Measurements from ENCODE around the gene GPR33. TPM values are rescaled to one million over a fixed set of nuclear protein-coding genes. Genes with fewer than 3 reads are reported as not detected.

GPR33 gene, protein sequence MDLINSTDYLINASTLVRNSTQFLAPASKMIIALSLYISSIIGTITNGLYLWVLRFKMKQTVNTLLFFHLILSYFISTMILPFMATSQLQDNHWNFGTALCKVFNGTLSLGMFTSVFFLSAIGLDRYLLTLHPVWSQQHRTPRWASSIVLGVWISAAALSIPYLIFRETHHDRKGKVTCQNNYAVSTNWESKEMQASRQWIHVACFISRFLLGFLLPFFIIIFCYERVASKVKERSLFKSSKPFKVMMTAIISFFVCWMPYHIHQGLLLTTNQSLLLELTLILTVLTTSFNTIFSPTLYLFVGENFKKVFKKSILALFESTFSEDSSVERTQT
- polyA plus RNA-seq (2013, experiment 1 of 2) = not detected
- not detected for polyA plus RNA-seq (2013, experiment 2 of 2)

DNA sequence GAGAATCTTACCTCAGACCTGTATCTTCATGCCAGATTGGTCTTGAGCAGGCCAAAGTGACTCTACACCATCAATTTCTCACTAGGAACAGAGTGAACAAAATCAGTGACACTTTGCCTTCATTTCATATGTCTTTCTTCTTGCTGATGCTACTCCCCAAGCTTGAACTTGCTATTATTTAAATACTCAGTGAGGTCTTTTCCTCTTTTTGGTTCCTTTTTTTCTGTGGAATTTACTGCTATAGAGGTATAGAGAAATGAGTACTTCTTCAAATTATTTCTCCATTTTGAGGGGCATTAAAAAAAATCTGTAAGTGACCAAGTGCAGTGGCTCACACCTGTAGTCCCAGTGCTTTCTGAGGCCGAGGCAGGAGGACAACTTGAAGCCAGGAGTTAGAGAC lies at the start of gene GPR33:
TSS of gene GPR33 (minus strand) at position 154 of the 400 bp plus-strand sequence. CDS start 4,074 bp downstream, outside the sequence.
- Histone ChIP-seq H3K4me3 (ENCODE audit: extremely low read depth, insufficient read depth, low read length, poor library complexity, severe bottlenecking) (no peak within 1 kb of the TSS), H3K9me3 (ENCODE audit: control insufficient read depth, low read length) (no peaks in the 10 kb centered on the region), H3K36me3 (ENCODE audit: control insufficient read depth, insufficient read depth, low read length) (no peaks in the 10 kb centered on the region), H3K27ac (ENCODE audit: low read depth, low read length, severe bottlenecking) (no peak within 1 kb of the TSS), H3K4me1 (ENCODE audit: control insufficient read depth, insufficient read depth, low read length, poor library complexity, severe bottlenecking) (no peaks in the 10 kb centered on the region)
- 71 to 91% methylated on average over 1 of the region's 1 CpG for WGBS, 2 experiments (ENCODE audit: insufficient coverage in 2 of 2)

DNA sequence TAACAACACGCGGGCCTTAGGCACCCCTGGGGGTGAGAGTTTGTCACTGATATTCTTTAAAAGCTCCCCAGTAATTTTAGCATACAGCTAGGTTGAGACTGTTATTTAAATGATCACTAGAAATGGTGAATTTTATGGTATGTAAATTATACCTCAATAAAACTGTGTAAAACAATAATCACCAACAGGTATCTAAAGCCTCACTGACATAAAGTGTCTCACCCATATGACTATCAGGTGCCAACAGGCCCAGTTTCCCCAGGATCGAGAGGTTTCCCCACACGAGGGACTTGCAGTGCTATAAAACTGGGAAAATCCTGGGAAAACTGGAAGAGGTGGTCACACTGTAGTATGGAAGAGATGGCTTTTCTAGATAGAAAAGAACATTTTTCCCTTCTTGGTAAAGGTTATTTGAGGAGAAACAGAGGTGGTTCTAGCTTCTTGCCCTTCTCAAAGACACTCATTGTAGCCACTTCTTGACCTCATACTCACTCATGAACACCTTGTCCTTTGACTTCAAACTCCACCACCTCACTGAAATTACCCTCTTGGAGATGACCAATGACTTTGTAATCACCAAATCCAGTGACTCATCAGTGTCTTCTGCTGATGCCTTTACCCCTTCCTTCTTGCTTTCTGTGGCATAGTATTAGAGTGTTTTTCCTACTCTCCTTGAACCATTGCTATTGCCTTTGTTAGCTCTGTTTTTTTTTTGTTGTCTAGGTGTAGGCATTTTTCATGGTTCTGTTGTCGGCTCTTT lies 48.5 kb upstream of the GPR33 start:
- whole genome bisulfite sequencing, 2 experiments (ENCODE audit: insufficient coverage in 2 of 2) = 60% methylated on average over 1 of the region's 5 CpGs; no CpG with 5 or more reads in 1 of the 2 experiments

DNA sequence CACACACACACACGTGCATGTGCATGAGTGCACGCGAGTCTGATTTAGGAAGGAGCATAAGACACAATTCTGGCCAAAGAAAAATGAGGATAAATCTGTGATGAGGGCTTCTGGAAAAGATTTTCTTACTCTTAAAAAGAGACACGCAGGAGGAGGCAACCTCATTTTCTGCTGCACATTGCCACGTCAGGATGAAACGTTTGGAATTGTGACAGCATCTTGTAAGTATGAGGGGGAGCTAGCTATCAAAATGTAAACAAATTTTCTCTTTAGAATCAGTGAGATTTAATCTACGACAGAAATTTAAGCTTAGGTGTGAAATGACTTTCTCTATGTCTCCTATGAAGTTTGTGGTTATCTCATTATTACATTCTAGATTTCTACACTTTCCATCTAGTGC lies 42.3 kb upstream of the GPR33 start:
- no peak overlapping the region for H3K27ac ChIP-seq (ENCODE audit: low read depth, low read length, severe bottlenecking)
- H3K36me3 ChIP-seq (ENCODE audit: control insufficient read depth, insufficient read depth, low read length) = no peaks in the 10 kb centered on the region
- no peaks in the 10 kb centered on the region for H3K9me3 ChIP-seq (ENCODE audit: control insufficient read depth, low read length)
- no peaks in the 10 kb centered on the region for H3K4me1 ChIP-seq (ENCODE audit: control insufficient read depth, insufficient read depth, low read length, poor library complexity, severe bottlenecking)
- no peak overlapping the region for H3K4me3 ChIP-seq (ENCODE audit: extremely low read depth, insufficient read depth, low read length, poor library complexity, severe bottlenecking)
- WGBS, 2 experiments (ENCODE audit: insufficient coverage in 2 of 2) = no CpG with 5 or more reads among the region's 7 CpGs

More for the DNA sequence above, 48.5 kb upstream of the GPR33 start:
- no peaks in the 10 kb centered on the region for H3K4me1 ChIP-seq (ENCODE audit: control insufficient read depth, insufficient read depth, low read length, poor library complexity, severe bottlenecking)
- no peaks in the 10 kb centered on the region for H3K36me3 ChIP-seq (ENCODE audit: control insufficient read depth, insufficient read depth, low read length)
- H3K9me3 ChIP-seq (ENCODE audit: control insufficient read depth, low read length) = no peaks in the 10 kb centered on the region
- no peak overlapping the region for H3K4me3 ChIP-seq (ENCODE audit: extremely low read depth, insufficient read depth, low read length, poor library complexity, severe bottlenecking)
- no peak overlapping the region for H3K27ac ChIP-seq (ENCODE audit: low read depth, low read length, severe bottlenecking)

DNA sequence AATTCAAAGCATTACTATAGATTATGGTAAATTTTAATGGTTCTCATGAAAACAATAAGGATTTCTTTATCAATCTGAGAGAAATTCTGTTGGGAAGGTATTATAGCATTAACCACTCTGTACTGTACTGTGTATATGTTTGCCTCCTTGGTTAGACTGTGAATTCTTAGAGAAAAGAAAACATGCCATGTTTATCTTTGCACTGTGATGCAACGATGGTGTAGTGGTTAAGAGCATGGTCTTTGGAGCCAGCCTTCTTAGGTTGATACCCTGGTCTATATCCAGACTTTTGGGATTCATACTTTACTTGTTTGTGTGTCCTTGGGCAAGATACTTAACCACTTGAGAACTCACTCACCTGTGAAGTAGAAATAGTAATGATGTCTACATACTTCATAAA lies 41.2 kb upstream of the GPR33 start:
- Histone ChIP-seq H3K4me3 (ENCODE audit: extremely low read depth, insufficient read depth, low read length, poor library complexity, severe bottlenecking) (no peak overlapping the region), H3K27ac (ENCODE audit: low read depth, low read length, severe bottlenecking) (no peak overlapping the region), H3K36me3 (ENCODE audit: control insufficient read depth, insufficient read depth, low read length) (no peaks in the 10 kb centered on the region), H3K9me3 (ENCODE audit: control insufficient read depth, low read length) (no peaks in the 10 kb centered on the region), H3K4me1 (ENCODE audit: control insufficient read depth, insufficient read depth, low read length, poor library complexity, severe bottlenecking) (no peaks in the 10 kb centered on the region)
- WGBS, 2 experiments (ENCODE audit: insufficient coverage in 2 of 2) = no CpG with 5 or more reads among the region's 1 CpG

DNA sequence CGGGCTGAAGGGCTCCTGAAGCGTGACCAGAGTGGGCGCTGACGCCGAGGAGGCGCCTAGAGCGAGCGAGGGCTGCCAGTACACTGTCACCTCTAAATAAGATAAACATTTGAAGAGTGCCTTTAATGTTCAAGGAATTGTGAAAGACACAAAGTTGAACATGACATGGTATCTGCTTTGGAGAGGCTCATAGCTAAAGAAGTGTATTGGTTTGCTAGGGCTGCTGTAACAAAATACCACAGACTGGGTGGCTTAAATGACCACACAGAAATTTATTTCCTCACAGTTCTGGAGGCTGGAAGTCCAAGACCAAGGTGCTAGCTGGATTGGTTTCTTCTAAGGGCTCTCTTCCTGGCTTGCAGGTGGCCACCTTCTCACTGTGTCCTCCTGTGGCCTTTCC lies 39.7 kb upstream of the GPR33 start:
- Histone ChIP-seq H3K27ac (ENCODE audit: low read depth, low read length, severe bottlenecking) (no peak overlapping the region), H3K36me3 (ENCODE audit: control insufficient read depth, insufficient read depth, low read length) (no peaks in the 10 kb centered on the region), H3K4me3 (ENCODE audit: extremely low read depth, insufficient read depth, low read length, poor library complexity, severe bottlenecking) (no peak overlapping the region), H3K9me3 (ENCODE audit: control insufficient read depth, low read length) (no peaks in the 10 kb centered on the region), H3K4me1 (ENCODE audit: control insufficient read depth, insufficient read depth, low read length, poor library complexity, severe bottlenecking) (no peaks in the 10 kb centered on the region)
- 60 to 86% methylated on average over 1 of the region's 8 CpGs for WGBS, 2 experiments (ENCODE audit: insufficient coverage in 2 of 2)

DNA sequence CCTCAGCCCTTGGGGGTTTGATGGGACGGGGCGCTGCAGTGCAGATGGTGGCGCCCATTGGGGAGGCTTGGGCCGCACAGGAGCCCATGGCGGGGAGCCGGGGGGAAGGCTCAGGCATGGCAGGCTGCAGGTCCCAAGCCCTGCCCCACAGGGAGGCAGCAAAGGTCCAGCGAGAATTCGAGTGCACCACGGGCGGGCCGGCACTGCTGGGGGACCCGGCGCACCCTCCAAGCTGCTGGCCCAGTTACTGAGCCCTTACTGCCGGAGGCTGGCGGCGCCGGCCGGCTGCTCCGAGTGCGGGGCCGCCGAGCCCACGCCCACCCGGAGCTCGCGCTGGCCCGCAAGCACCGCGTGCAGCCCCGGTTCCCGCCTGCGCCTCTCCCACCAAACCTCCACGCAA lies 39.2 kb upstream of the GPR33 start:
- Histone ChIP-seq H3K9me3 (ENCODE audit: control insufficient read depth, low read length) (no peaks in the 10 kb centered on the region), H3K36me3 (ENCODE audit: control insufficient read depth, insufficient read depth, low read length) (no peaks in the 10 kb centered on the region), H3K4me3 (ENCODE audit: extremely low read depth, insufficient read depth, low read length, poor library complexity, severe bottlenecking) (no peak overlapping the region), H3K4me1 (ENCODE audit: control insufficient read depth, insufficient read depth, low read length, poor library complexity, severe bottlenecking) (no peaks in the 10 kb centered on the region), H3K27ac (ENCODE audit: low read depth, low read length, severe bottlenecking) (no peak overlapping the region)
- WGBS, 2 experiments (ENCODE audit: insufficient coverage in 2 of 2) = 93% methylated on average over 10 to 33 of the region's 33 CpGs

DNA sequence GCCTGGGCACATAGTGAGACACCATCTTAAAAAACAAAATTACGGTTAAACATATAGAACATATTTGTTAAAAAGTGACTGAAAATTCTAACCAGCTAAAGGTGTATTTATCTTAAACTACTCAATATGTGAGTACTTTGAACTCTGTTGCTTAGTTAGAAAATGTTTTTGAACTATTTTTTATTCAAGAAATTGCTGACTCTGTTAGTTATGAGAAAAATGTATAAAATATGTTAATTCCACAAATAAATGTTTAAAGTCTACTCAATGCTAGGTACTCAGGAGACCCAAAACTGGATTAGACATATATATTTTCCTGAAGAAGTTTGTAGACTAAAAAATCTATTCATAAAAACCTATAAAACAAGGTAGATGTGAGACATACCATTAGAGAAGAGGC lies 23.0 kb upstream of the GPR33 start:
- WGBS, 2 experiments (ENCODE audit: insufficient coverage in 2 of 2) = no CpG with 5 or more reads among the region's 1 CpG
- Histone ChIP-seq H3K27ac (ENCODE audit: low read depth, low read length, severe bottlenecking) (no peak overlapping the region), H3K4me3 (ENCODE audit: extremely low read depth, insufficient read depth, low read length, poor library complexity, severe bottlenecking) (no peak overlapping the region)

DNA sequence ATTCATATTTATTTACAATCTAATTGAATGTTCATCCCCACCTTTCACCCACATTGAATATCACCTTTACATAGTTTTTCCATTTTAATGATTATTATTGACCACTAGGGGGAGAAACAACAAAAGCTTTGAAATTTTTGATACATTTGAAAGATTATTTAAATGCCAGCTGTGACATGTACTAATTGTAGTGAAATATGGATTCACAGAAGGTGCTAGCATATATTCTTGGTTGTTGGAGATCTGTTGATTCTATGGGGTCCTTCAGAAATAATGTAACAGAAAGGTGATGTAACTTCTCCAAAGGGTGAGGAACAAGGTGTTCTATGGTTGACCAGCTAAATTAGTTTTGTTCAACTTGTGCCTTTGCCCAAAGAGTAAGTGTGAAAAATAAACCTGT lies 22.4 kb upstream of the GPR33 start:
- H3K36me3 ChIP-seq (ENCODE audit: control insufficient read depth, insufficient read depth, low read length) = no peaks in the 10 kb centered on the region
- H3K4me1 ChIP-seq (ENCODE audit: control insufficient read depth, insufficient read depth, low read length, poor library complexity, severe bottlenecking) = no peaks in the 10 kb centered on the region
- no peak overlapping the region for H3K4me3 ChIP-seq (ENCODE audit: extremely low read depth, insufficient read depth, low read length, poor library complexity, severe bottlenecking)
- no peaks in the 10 kb centered on the region for H3K9me3 ChIP-seq (ENCODE audit: control insufficient read depth, low read length)
- no peak overlapping the region for H3K27ac ChIP-seq (ENCODE audit: low read depth, low read length, severe bottlenecking)

More for the DNA sequence above, 23.0 kb upstream of the GPR33 start:
- H3K36me3 ChIP-seq (ENCODE audit: control insufficient read depth, insufficient read depth, low read length) = no peaks in the 10 kb centered on the region
- no peaks in the 10 kb centered on the region for H3K4me1 ChIP-seq (ENCODE audit: control insufficient read depth, insufficient read depth, low read length, poor library complexity, severe bottlenecking)
- no peaks in the 10 kb centered on the region for H3K9me3 ChIP-seq (ENCODE audit: control insufficient read depth, low read length)

DNA sequence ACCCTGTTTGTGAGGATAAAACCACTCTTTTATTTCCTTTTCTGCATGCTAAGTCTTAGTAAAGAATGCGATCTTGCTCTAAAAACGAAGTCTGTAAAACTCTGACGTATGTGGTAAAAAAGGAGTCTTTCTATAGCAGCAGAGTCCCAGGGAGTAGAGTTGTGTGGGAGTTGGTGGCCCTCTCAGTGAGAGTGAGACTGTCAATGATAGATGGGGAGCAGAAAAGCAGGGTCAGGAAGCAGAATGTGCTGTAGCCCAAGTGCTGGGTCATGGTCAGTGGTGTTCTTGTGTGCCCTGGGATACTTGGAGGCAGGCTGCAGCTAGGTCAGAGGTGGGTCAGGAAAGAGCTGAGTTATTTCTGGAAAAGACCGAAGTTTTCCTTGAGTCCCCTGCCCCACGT lies 20.3 kb upstream of the GPR33 start:
- H3K4me3 ChIP-seq (ENCODE audit: extremely low read depth, insufficient read depth, low read length, poor library complexity, severe bottlenecking) = no peak overlapping the region
- no peaks in the 10 kb centered on the region for H3K36me3 ChIP-seq (ENCODE audit: control insufficient read depth, insufficient read depth, low read length)
- WGBS, 2 experiments (ENCODE audit: insufficient coverage in 2 of 2) = 78 to 82% methylated on average over 4 to 5 of the region's 5 CpGs
- no peak overlapping the region for H3K27ac ChIP-seq (ENCODE audit: low read depth, low read length, severe bottlenecking)
- H3K4me1 ChIP-seq (ENCODE audit: control insufficient read depth, insufficient read depth, low read length, poor library complexity, severe bottlenecking) = no peaks in the 10 kb centered on the region
- no peaks in the 10 kb centered on the region for H3K9me3 ChIP-seq (ENCODE audit: control insufficient read depth, low read length)

DNA sequence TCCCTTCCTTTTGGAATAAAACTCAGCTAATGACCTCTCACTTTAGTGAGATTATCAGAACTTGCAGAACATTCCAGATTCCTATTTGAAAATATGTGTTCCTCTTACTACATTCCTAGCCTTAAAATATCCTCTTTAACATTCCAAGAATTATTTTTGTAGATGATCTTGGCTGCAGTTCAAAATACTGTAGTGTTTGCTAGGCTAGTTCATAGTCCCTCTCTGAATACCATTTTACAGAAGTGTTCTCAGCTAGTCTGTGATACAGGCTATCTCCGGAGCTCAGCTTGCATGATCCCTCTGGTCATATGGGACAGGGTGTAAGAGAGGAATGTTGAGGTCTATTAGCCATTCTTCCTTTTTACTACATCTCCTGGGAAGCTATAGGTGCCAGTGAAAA lies 17.6 kb upstream of the GPR33 start:
- H3K4me3 ChIP-seq (ENCODE audit: extremely low read depth, insufficient read depth, low read length, poor library complexity, severe bottlenecking) = no peak overlapping the region
- no peaks in the 10 kb centered on the region for H3K36me3 ChIP-seq (ENCODE audit: control insufficient read depth, insufficient read depth, low read length)
- no peaks in the 10 kb centered on the region for H3K9me3 ChIP-seq (ENCODE audit: control insufficient read depth, low read length)
- H3K27ac ChIP-seq (ENCODE audit: low read depth, low read length, severe bottlenecking) = no peak overlapping the region
- H3K4me1 ChIP-seq (ENCODE audit: control insufficient read depth, insufficient read depth, low read length, poor library complexity, severe bottlenecking) = no peaks in the 10 kb centered on the region
- no CpG with 5 or more reads among the region's 1 CpG for WGBS, 2 experiments (ENCODE audit: insufficient coverage in 2 of 2)

DNA sequence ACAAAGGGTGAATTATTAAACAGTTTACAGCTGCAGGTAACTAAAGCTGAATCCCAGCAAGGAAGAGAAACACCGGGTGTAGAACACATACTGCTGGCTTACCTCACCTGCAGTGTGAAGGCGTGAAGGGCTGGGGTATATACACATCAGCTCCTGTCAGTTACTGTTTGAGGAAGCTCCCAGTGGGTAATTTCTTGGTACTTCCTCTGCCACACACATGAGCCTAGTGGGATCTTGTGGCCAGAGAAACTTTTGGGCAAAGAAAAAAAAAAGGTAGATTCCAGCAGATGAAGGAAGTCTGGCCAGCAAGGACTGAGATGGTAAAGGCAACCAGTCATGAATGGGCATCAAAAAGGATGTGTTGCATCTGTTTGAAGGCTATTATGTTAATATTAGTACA lies 14.0 kb upstream of the GPR33 start:
- H3K4me3 ChIP-seq (ENCODE audit: extremely low read depth, insufficient read depth, low read length, poor library complexity, severe bottlenecking) = no peak overlapping the region
- no peaks in the 10 kb centered on the region for H3K4me1 ChIP-seq (ENCODE audit: control insufficient read depth, insufficient read depth, low read length, poor library complexity, severe bottlenecking)
- 60 to 94% methylated on average over 1 to 2 of the region's 2 CpGs for WGBS, 2 experiments (ENCODE audit: insufficient coverage in 2 of 2)
- no peaks in the 10 kb centered on the region for H3K36me3 ChIP-seq (ENCODE audit: control insufficient read depth, insufficient read depth, low read length)
- H3K27ac ChIP-seq (ENCODE audit: low read depth, low read length, severe bottlenecking) = no peak overlapping the region
- H3K9me3 ChIP-seq (ENCODE audit: control insufficient read depth, low read length) = no peaks in the 10 kb centered on the region
